HCT116 (cell line): ENCODE measurements around the gene GRAMD1C. TPM values are rescaled to one million over a fixed set of nuclear protein-coding genes. Genes with fewer than 3 reads are reported as not detected.

Experiments
- ATAC-seq: fragments of 200-7000 bp; cut with Tn5 transposase; 2 replicates; pipeline ENCODE4 v1.9.1; 2020; ENCODE audit warnings: mild to moderate bottlenecking, moderate library complexity
- BruUV-seq: library from RNA; stranded (reverse); fragments of 400-500 nt; replicated peaks from 2 replicates; lab custom pipeline; 2021; lab: Mats Ljungman, UMichigan
- CTCF ChIA-PET: fragments of 300-600 bp; sonication (Branson Sonifier 250); formaldehyde crosslinking; loops from one replicate; lab custom pipeline; 2021; ENCODE audit warnings: antibody characterized with exemption; lab: Charles Lee
- POLR2A ChIA-PET: fragments of 300-600, 350-600 bp; sonication (Branson Sonifier 250); formaldehyde crosslinking; loops from one replicate; lab custom pipeline; 2021; ENCODE audit warnings: antibody characterized with exemption; lab: Charles Lee
- RAD21 ChIA-PET, 2 experiments: fragments of 300-600 bp; sonication (Branson Sonifier 250); formaldehyde crosslinking; loops; one replicate each; lab custom pipeline; 2023; ENCODE audit warnings: low total read pairs in 2 of 2; ENCODE audit not compliant: uncharacterized antibody in 2 of 2, unreplicated experiment in 2 of 2, low non-redundant PET in 1 of 2; lab: Charles Lee
- DNase-seq: peaks from one replicate; pipeline ENCODE4 v3.0.0-alpha.2; 2010; ENCODE audit warnings: low read depth, low spot score
- H2AFZ ChIP-seq: fragments of 200-600 bp; shearing (Covaris generic), sonication (generic); 2 replicates; pipeline ENCODE4 v1.6.1; 2017; ENCODE audit warnings: low read depth, mixed run types, mixed read lengths, antibody characterized with exemption, low read length; ENCODE audit not compliant: poor library complexity, severe bottlenecking
- H3K27ac ChIP-seq: 2 replicates; pipeline ENCODE4 v1.5.1; 2012; ENCODE audit warnings: low read depth, low read length
- H3K27me3 ChIP-seq: fragments of 200-600 bp; sonication (generic); 2 replicates; pipeline ENCODE4 v1.6.1; 2016; ENCODE audit warnings: mixed run types, low read length, mixed read lengths; ENCODE audit not compliant: insufficient read depth
- H3K36me3 ChIP-seq, 2 experiments: fragments of 200-500 bp in 1 of 2; fragments of 200-600 bp in 1 of 2; sonication (Bioruptor generic) in 1 of 2; sonication (generic) in 1 of 2; 2 replicates each; pipeline versions ENCODE4 v1.5.1 to v1.6.1; 2014 to 2016; ENCODE audit warnings: low read length in 2 of 2, inconsistent platforms in 1 of 2, mixed read lengths in 1 of 2, mixed run types in 1 of 2; ENCODE audit not compliant: insufficient read depth in 2 of 2, control insufficient read depth in 1 of 2
- H3K4me1 ChIP-seq, 2 experiments: fragments of 200-600 bp in 1 of 2; sonication (generic) in 1 of 2; 2 replicates each; pipeline versions ENCODE4 v1.5.1 to v1.6.1; 2012 to 2017; ENCODE audit warnings: low read length in 2 of 2, inconsistent platforms in 1 of 2, mild to moderate bottlenecking in 1 of 2, mixed read lengths in 1 of 2, mixed run types in 1 of 2, moderate library complexity in 1 of 2; ENCODE audit not compliant: insufficient read depth in 2 of 2, control insufficient read depth in 1 of 2
- H3K4me2 ChIP-seq: fragments of 200-600 bp; sonication (generic); 2 replicates; pipeline ENCODE4 v1.6.1; 2017; ENCODE audit warnings: mixed run types, low read length, mixed read lengths
- H3K4me3 ChIP-seq, 2 experiments: fragments of 200-600 bp in 1 of 2; sonication (generic) in 1 of 2; replicated peaks in 1 of 2; 2 replicates each; pipeline ENCODE4 v1.5.1; 2011 to 2016; ENCODE audit warnings: low read length in 2 of 2, control low read depth in 1 of 2, low read depth in 1 of 2, mild to moderate bottlenecking in 1 of 2, mixed read lengths in 1 of 2, mixed run types in 1 of 2
- H3K79me2 ChIP-seq: fragments of 200-600 bp; sonication (generic); 2 replicates; pipeline ENCODE4 v1.6.1; 2017; ENCODE audit warnings: mild to moderate bottlenecking, mixed run types, low read length, moderate library complexity, mixed read lengths; ENCODE audit not compliant: insufficient read depth
- H3K9ac ChIP-seq: fragments of 200-600 bp; sonication (generic); 2 replicates; pipeline ENCODE4 v1.6.1; 2016; ENCODE audit warnings: low read length, mixed read lengths
- H3K9me2 ChIP-seq: fragments of 200-600 bp; sonication (generic), shearing (Covaris generic); 2 replicates; pipeline ENCODE4 v1.6.1; 2017; ENCODE audit warnings: mixed run types, mild to moderate bottlenecking, moderate library complexity; ENCODE audit not compliant: insufficient read depth
- H3K9me3 ChIP-seq, 2 experiments: fragments of 200-500 bp in 1 of 2; fragments of 200-600 bp in 1 of 2; sonication (Bioruptor generic) in 1 of 2; sonication (generic) in 1 of 2; 2 replicates each; pipeline ENCODE4 v1.6.1; 2014 to 2017; ENCODE audit warnings: low read length in 2 of 2, mixed read lengths in 2 of 2, inconsistent platforms in 1 of 2, low read depth in 1 of 2, mild to moderate bottlenecking in 1 of 2, mixed run types in 1 of 2, moderate library complexity in 1 of 2; ENCODE audit not compliant: control insufficient read depth in 1 of 2, insufficient read depth in 1 of 2
- H4K20me1 ChIP-seq: fragments of 200-600 bp; sonication (generic), shearing (Covaris generic); 2 replicates; pipeline ENCODE4 v1.6.1; 2017; ENCODE audit warnings: mixed run types, mild to moderate bottlenecking, moderate library complexity; ENCODE audit not compliant: insufficient read depth
- CEBPB ChIP-seq: IDR thresholded peaks from 2 replicates; pipeline ENCODE4 v1.6.1; 2012; ENCODE audit warnings: low read depth
- EGR1 ChIP-seq: IDR thresholded peaks from 2 replicates; pipeline ENCODE4 v1.6.1; 2012; ENCODE audit warnings: low read depth
- EZH2 ChIP-seq: fragments of 200-600 bp; sonication (generic); IDR thresholded peaks from 2 replicates; pipeline ENCODE4 v1.6.1; 2017; ENCODE audit warnings: antibody characterized with exemption, mixed run types
- JUND ChIP-seq: IDR thresholded peaks from 2 replicates; pipeline ENCODE4 v1.6.1; 2012
- POLR2A ChIP-seq: IDR thresholded peaks from 2 replicates; pipeline ENCODE4 v1.7.0; 2011; ENCODE audit warnings: borderline replicate concordance; ENCODE audit not compliant: insufficient read depth, insufficient read length; ENCODE audit errors: extremely low read depth
- POLR2AphosphoS5 ChIP-seq: IDR thresholded peaks from 2 replicates; pipeline ENCODE4 v1.6.1; 2011; ENCODE audit warnings: mild to moderate bottlenecking, low read depth, low read length, moderate library complexity
- SIN3A ChIP-seq: IDR thresholded peaks from 2 replicates; pipeline ENCODE4 v1.6.1; 2012; ENCODE audit warnings: low read depth
- SP1 ChIP-seq: IDR thresholded peaks from 2 replicates; pipeline ENCODE4 v1.6.1; 2012; ENCODE audit warnings: low read depth
- YY1 ChIP-seq: IDR thresholded peaks from 2 replicates; pipeline ENCODE4 v1.6.1; 2011; ENCODE audit warnings: low read length, low read depth, moderate library complexity, mild to moderate bottlenecking; ENCODE audit not compliant: insufficient replicate concordance; ENCODE audit errors: extremely low read depth
- intact Hi-C: fragments of 100-400 bp; cut with micrococcal nuclease; formaldehyde crosslinking; loops from 2 replicates; pipeline ENCODE4 v1.10.0; 2022
- total RNA-seq: library from RNA; stranded (reverse); gene quantifications from one replicate; pipeline ENCODE4 v1.2.1, GENCODE V29; 2021; ENCODE audit not compliant: unreplicated experiment
- TF ChIP-seq, protein P1 (sequence below), 3 experiments: fragments of 200-600 bp in 1 of 3; sonication (generic) in 1 of 3; IDR thresholded peaks in 2 of 3; conservative IDR thresholded peaks in 1 of 3; 2 replicates each; pipeline ENCODE4 v1.5.1; 2012 to 2017; ENCODE audit warnings: low read depth in 2 of 3, low read length in 2 of 3, antibody characterized with exemption in 1 of 3, borderline replicate concordance in 1 of 3, control low read depth in 1 of 3, mild to moderate bottlenecking in 1 of 3, mixed read lengths in 1 of 3, mixed run types in 1 of 3, moderate library complexity in 1 of 3; ENCODE audit not compliant: insufficient read depth in 1 of 3
- TF ChIP-seq, protein P2 (sequence below): IDR thresholded peaks from 2 replicates; pipeline ENCODE4 v1.6.1; 2012; ENCODE audit warnings: low read depth

The GRAMD1C gene
- total RNA-seq, 1 experiment from 2014 or later, result 7.9 TPM

DNA sequence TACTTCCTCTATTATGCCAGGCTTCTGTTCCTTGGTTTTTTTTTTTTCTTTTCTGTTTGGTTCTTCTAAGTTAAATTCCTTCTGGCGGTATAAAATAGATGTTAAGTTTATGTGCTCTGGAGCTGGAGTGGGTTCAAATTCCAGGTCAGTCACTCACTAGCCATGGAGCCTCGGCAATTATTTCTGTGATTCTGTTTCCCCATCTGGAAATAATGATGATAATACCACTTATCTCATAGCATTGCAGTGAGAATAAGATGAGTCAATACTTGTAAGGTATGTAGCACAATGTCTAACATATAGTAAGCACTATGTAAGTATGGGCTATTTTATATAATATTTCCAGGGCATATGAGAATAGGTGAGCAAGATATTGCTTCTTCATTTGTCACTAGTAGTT is 76.1 kb downstream of the GRAMD1C start (continued):
- TF ChIP-seq POLR2AphosphoS5, result no peak
- TF ChIP-seq, protein P1, sequence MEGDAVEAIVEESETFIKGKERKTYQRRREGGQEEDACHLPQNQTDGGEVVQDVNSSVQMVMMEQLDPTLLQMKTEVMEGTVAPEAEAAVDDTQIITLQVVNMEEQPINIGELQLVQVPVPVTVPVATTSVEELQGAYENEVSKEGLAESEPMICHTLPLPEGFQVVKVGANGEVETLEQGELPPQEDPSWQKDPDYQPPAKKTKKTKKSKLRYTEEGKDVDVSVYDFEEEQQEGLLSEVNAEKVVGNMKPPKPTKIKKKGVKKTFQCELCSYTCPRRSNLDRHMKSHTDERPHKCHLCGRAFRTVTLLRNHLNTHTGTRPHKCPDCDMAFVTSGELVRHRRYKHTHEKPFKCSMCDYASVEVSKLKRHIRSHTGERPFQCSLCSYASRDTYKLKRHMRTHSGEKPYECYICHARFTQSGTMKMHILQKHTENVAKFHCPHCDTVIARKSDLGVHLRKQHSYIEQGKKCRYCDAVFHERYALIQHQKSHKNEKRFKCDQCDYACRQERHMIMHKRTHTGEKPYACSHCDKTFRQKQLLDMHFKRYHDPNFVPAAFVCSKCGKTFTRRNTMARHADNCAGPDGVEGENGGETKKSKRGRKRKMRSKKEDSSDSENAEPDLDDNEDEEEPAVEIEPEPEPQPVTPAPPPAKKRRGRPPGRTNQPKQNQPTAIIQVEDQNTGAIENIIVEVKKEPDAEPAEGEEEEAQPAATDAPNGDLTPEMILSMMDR (IDR thresholded peaks at IDR 0.05 in 2 of 3, conservative IDR thresholded peaks at IDR 0.05 in 1 of 3; ENCODE audit: borderline replicate concordance in 1 of 3, insufficient read depth in 1 of 3, low read depth in 2 of 3, low read length in 2 of 3), result no peak

DNA sequence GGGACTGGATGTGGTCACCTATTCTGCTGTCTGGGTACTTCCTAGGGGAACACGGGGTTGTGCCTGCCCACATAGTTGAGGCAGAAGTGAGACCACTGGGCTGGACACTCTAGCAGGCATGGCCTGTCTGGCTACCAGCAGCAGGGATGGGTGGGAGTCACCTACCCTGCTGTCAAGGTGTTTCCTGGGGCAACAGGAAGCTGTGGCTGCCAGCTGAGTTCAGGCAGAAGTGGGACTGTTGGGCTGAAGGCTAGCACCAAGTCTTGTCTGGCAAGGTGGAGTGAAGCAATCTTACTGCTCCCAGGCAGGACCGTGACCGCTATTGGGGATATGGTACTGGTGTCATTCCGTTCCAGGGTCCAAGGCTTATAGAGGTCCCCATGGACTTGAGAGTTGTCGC is 89.0 kb downstream of the GRAMD1C start:
- ATAC-seq (no peak), DNase-seq (no peak)
- Histone ChIP-seq H3K27ac (no peak overlapping the region), H3K36me3 (no peaks in the 10 kb centered on the region), H3K9me2 (no peaks in the 10 kb centered on the region), H3K9ac (no peak overlapping the region), H2AFZ (no peak overlapping the region), H3K4me3 (no peak overlapping the region), H3K4me2 (no peak overlapping the region), H3K79me2 (no peaks in the 10 kb centered on the region), H3K4me1 (no peaks in the 10 kb centered on the region), H3K9me3 (peaks cover 7 to 9% of the 10 kb centered on the region in 2 experiments; a peak in 2 of 4 replicates), H3K27me3 (no peaks in the 10 kb centered on the region)
- ChIA-PET RAD21 (no interaction called here), CTCF (no interaction called here)
- intact Hi-C loops, result no loop called here
- no TSS peak for BruUV-seq
- no peak for TF ChIP-seq JUND
- TF ChIP-seq, all 23 proteins: peak for 0
- no peaks in the 10 kb centered on the region for H4K20me1 ChIP-seq
- POLR2A ChIA-PET, result no interaction called here

DNA sequence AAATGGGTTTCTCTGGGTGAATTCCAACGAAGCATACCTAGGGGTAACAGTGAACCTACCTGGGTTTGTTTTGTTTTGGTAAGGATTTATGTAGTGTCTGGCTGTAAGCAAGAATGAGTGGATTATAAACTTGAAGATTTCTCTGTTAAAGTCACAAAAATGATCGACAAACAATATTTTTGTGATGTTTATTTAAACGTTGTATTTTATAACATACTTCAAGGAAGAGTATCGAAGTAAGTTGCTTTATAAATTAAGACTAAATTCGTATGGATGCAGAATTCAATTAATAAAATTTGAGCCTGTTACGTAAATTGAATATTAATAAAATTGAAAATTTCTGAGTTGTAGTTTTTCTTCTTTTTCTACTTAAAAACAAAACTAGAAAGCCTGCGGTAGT is 108.2 kb downstream of the GRAMD1C start:
- intact Hi-C loops, result no loop called here
- Histone ChIP-seq H3K9ac (peak overlapping the region; percentile 61), H3K27ac (peak overlapping the region; percentile 69; the same call in 1 of the 2 replicates), H3K79me2 (no peaks in the 10 kb centered on the region), H2AFZ (peak overlapping the region; percentile 81), H3K9me2 (no peaks in the 10 kb centered on the region), H3K36me3 (no peaks in the 10 kb centered on the region), H3K9me3 (no peaks in the 10 kb centered on the region), H3K4me1 (peaks cover 6 to 19% of the 10 kb centered on the region in 2 experiments; a peak in 3 of 4 replicates), H3K27me3 (no peaks in the 10 kb centered on the region), H4K20me1 (no peaks in the 10 kb centered on the region), H3K4me2 (peak overlapping the region; percentile 91), H3K4me3 (peak overlapping the region; percentile 58 to 69)
- DNase-seq (no peak), ATAC-seq (no peak)
- ChIA-PET POLR2A (no interaction called here), RAD21 (no interaction called here), CTCF (no interaction called here)
- BruUV-seq, result no TSS peak
- TF ChIP-seq CEBPB (no peak), YY1 (no peak), EGR1 (no peak), POLR2A (no peak), SP1 (no peak), POLR2AphosphoS5 (no peak), EZH2 (no peak), SIN3A (no peak)
- TF ChIP-seq, protein P2, sequence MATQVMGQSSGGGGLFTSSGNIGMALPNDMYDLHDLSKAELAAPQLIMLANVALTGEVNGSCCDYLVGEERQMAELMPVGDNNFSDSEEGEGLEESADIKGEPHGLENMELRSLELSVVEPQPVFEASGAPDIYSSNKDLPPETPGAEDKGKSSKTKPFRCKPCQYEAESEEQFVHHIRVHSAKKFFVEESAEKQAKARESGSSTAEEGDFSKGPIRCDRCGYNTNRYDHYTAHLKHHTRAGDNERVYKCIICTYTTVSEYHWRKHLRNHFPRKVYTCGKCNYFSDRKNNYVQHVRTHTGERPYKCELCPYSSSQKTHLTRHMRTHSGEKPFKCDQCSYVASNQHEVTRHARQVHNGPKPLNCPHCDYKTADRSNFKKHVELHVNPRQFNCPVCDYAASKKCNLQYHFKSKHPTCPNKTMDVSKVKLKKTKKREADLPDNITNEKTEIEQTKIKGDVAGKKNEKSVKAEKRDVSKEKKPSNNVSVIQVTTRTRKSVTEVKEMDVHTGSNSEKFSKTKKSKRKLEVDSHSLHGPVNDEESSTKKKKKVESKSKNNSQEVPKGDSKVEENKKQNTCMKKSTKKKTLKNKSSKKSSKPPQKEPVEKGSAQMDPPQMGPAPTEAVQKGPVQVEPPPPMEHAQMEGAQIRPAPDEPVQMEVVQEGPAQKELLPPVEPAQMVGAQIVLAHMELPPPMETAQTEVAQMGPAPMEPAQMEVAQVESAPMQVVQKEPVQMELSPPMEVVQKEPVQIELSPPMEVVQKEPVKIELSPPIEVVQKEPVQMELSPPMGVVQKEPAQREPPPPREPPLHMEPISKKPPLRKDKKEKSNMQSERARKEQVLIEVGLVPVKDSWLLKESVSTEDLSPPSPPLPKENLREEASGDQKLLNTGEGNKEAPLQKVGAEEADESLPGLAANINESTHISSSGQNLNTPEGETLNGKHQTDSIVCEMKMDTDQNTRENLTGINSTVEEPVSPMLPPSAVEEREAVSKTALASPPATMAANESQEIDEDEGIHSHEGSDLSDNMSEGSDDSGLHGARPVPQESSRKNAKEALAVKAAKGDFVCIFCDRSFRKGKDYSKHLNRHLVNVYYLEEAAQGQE, result no peak
